ENCODE results near the gene CABP2.

DNA sequence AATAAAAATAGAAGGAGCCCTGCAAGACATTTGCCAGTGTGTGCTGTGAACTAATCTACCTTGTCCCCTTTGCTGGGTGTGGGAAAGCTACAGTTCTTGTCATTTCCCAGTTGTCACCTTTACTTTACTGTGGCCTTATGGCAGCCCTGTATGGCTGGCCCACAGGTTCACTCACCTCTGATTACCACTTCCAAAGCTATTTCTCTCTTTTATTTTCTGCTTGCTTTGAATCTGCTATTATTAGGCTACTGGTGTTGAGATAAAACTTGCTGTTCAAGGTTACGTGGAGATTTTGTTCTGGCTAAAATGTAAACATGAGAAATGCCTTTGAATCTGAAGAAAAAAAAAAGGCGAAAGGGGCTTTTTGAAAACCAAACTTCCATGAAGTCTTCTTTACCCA, 9.6 kb upstream of the CABP2 start:
- TF ChIP-seq, protein P1, sequence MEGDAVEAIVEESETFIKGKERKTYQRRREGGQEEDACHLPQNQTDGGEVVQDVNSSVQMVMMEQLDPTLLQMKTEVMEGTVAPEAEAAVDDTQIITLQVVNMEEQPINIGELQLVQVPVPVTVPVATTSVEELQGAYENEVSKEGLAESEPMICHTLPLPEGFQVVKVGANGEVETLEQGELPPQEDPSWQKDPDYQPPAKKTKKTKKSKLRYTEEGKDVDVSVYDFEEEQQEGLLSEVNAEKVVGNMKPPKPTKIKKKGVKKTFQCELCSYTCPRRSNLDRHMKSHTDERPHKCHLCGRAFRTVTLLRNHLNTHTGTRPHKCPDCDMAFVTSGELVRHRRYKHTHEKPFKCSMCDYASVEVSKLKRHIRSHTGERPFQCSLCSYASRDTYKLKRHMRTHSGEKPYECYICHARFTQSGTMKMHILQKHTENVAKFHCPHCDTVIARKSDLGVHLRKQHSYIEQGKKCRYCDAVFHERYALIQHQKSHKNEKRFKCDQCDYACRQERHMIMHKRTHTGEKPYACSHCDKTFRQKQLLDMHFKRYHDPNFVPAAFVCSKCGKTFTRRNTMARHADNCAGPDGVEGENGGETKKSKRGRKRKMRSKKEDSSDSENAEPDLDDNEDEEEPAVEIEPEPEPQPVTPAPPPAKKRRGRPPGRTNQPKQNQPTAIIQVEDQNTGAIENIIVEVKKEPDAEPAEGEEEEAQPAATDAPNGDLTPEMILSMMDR (IDR thresholded peaks at IDR 0.05): no peak
- TF ChIP-seq ZFX (IDR thresholded peaks at IDR 0.05; ENCODE audit: borderline replicate concordance): no peak

Measured in 22Rv1 (cell line).